Esophagus squamous epithelium (tissue), 5 donors: Measurements from ENCODE around the gene RMI1. TPM values are rescaled to one million over a fixed set of nuclear protein-coding genes. Genes with fewer than 3 reads are reported as not detected.
"Not testable (repeated sequence)": the region's sequence is repeated elsewhere in the genome, so short reads cannot be mapped to it uniquely, and the experiment has no call there.

Experiments
- DNase-seq: peaks from one replicate; lab custom pipeline; 2025; lab: John Stamatoyannopoulos, UW
- H3K27ac ChIP-seq, 4 donors: fragments of 200-600 bp; sonication (generic); one replicate each; pipeline ENCODE4 v1.5.1; 2016 to 2019; ENCODE audit warnings: mild to moderate bottlenecking in 1 of 4
- H3K27me3 ChIP-seq, 4 donors: fragments of 200-600 bp; sonication (generic); 1 replicate in 3 of 4; 2 replicates in 1 of 4; pipeline versions ENCODE4 v1.5.1 to v1.6.0; 2017 to 2021; ENCODE audit warnings: antibody characterized with exemption in 1 of 4
- H3K36me3 ChIP-seq, 3 donors: fragments of 200-600 bp; sonication (generic); one replicate each; pipeline ENCODE4 v1.5.1; 2016 to 2019
- H3K4me1 ChIP-seq, 3 donors: fragments of 200-600 bp; sonication (generic); one replicate each; pipeline ENCODE4 v1.5.1; 2017 to 2019
- H3K4me3 ChIP-seq, 4 donors: fragments of 200-600 bp; sonication (generic); 1 replicate in 3 of 4; 2 replicates in 1 of 4; pipeline ENCODE4 v1.5.1; 2016 to 2019; ENCODE audit warnings: mild to moderate bottlenecking in 2 of 4, moderate library complexity in 1 of 4
- H3K9me3 ChIP-seq, 3 donors: fragments of 200-600 bp; sonication (generic); one replicate each; pipeline ENCODE4 v1.5.1; 2016 to 2019
- CTCF ChIP-seq, 6 experiments: fragments of 450-650 bp in 4 of 6; fragments of 200-600 bp in 2 of 6; sonication (generic) in 2 of 6; IDR thresholded peaks; one replicate each; pipeline ENCODE4 v1.5.1; 2016 to 2019; ENCODE audit warnings: antibody characterized with exemption in 6 of 6, mild to moderate bottlenecking in 4 of 6, moderate library complexity in 4 of 6
- POLR2A ChIP-seq, 4 donors: fragments of 450-650 bp; IDR thresholded peaks; one replicate each; pipeline ENCODE4 v1.6.1; 2017; ENCODE audit warnings: antibody characterized with exemption in 4 of 4, mild to moderate bottlenecking in 4 of 4, moderate library complexity in 3 of 4
- WGBS, 2 donors: methylation state at CpG; one replicate each; pipeline ENCODE4 v1.1.5; 2018; 5-methylcytosine and 5-hydroxymethylcytosine counted together
- intact Hi-C: fragments of 100-400 bp; cut with DNase I; formaldehyde crosslinking; loops from one replicate; pipeline ENCODE4 v1.15.0; 2022
- small RNA-seq, 4 donors: library from RNA; depleted of rRNA; stranded (forward); fragments of <200 nt; gene quantifications; one replicate each; pipeline ENCODE3, GENCODE V24; 2016
- total RNA-seq, 4 donors: library from RNA; depleted of rRNA; stranded (reverse); fragments of >200 nt; gene quantifications; one replicate each; pipeline ENCODE4 v1.1.0, GENCODE V29; 2016
- donor health status: DM: yes; HTN: yes; CAD: no.

RMI1 gene
- total RNA-seq, 4 donors from 2014 or later, result 2.8 to 7.3 (median 5.9) TPM

GRCh38 chr9:84027201-84027600 is 46.6 kb downstream of the RMI1 start:
- intact Hi-C loops, result no loop called here

GRCh38 chr9:84031534-84031933 is 50.9 kb downstream of the RMI1 start:
- no peaks in the 10 kb centered on the region for H3K36me3 ChIP-seq
- intact Hi-C loops, result no loop called here
- H3K27ac ChIP-seq, result no peak overlapping the region
- no peak for DNase-seq
- no peak overlapping the region for H3K4me3 ChIP-seq
- no peaks in the 10 kb centered on the region for H3K4me1 ChIP-seq
- no peaks in the 10 kb centered on the region for H3K9me3 ChIP-seq
- TF ChIP-seq CTCF (IDR thresholded peaks at IDR 0.05), result no peak
- TF ChIP-seq POLR2A (IDR thresholded peaks at IDR 0.05), result no peak
- WGBS, 2 donors, result 83 to 89% methylated on average over 2 of the region's 2 CpGs
- H3K27me3 ChIP-seq, result no peaks in the 10 kb centered on the region

More at GRCh38 chr9:84027201-84027600, 46.6 kb downstream of the RMI1 start:
- H3K4me1 ChIP-seq, result no peaks in the 10 kb centered on the region
- TF ChIP-seq CTCF (IDR thresholded peaks at IDR 0.05) (no peak), POLR2A (IDR thresholded peaks at IDR 0.05) (no peak)
- DNase-seq, result no peak
- H3K27me3 ChIP-seq, result no peaks in the 10 kb centered on the region
- H3K36me3 ChIP-seq, result no peaks in the 10 kb centered on the region
- WGBS, 2 donors, result 75 to 77% methylated on average over 4 of the region's 4 CpGs
- no peak overlapping the region for H3K4me3 ChIP-seq
- no peak overlapping the region for H3K27ac ChIP-seq
- no peaks in the 10 kb centered on the region for H3K9me3 ChIP-seq

GRCh38 chr9:84041857-84042256 is 61.3 kb downstream of the RMI1 start:
- DNase-seq, H3K4me1 ChIP-seq, H3K9me3 ChIP-seq, H3K36me3 ChIP-seq, H3K4me3 ChIP-seq, H3K27me3 ChIP-seq, H3K27ac ChIP-seq, intact Hi-C loops: not testable (repeated sequence)
- WGBS, 2 donors, result 84% methylated on average over 5 of the region's 5 CpGs

GRCh38 chr9:84045481-84046097 is 65.0 kb downstream of the RMI1 start:
- no peak for TF ChIP-seq POLR2A (IDR thresholded peaks at IDR 0.05)
- TF ChIP-seq CTCF (IDR thresholded peaks at IDR 0.05), result no peak
- peaks cover 0 to 5% (median 0%) of the 10 kb centered on the region in 4 donors for H3K27me3 ChIP-seq
- no peaks in the 10 kb centered on the region for H3K36me3 ChIP-seq
- H3K4me1 ChIP-seq, result no peaks in the 10 kb centered on the region
- H3K9me3 ChIP-seq, result peaks cover 0 to 4% (median 0%) of the 10 kb centered on the region in 3 donors
- 72 to 81% methylated on average over 2 to 4 of the region's 5 CpGs for WGBS, 2 donors
- no peak for DNase-seq
- no peak overlapping the region for H3K27ac ChIP-seq
- intact Hi-C loops, result no loop called here
- H3K4me3 ChIP-seq, result no peak overlapping the region

Small RNAs within 50 kb of the gene (small RNA-seq; reads per million reads assigned to genes)
- gene RF00019, result 0 reads per million in 4 donors

Other genes with a start within 250 kb of the RMI1 start
- gene GKAP1, start 163.0 kb upstream of the RMI1 start, total RNA-seq, result 1 to 10 TPM in 3 of 4 donors, under 1 TPM in 1; 0.64 to 7.8 (median 2.3) TPM
- gene KIF27, start 59.4 kb upstream of the RMI1 start, total RNA-seq, result 1 to 10 TPM; 1.6 to 4.2 (median 3.5) TPM
- gene HNRNPK, start 590 bp upstream of the RMI1 start, total RNA-seq, result 100 to 1,000 TPM; 348 to 510 (median 452) TPM